DMS 273 treated with DMSO at 0.1 percent for 48 hours (cell line): ENCODE measurements around the gene UBE2E2.

Experiments used
- DNase-seq: peaks from one replicate; lab custom pipeline; 2025; lab: John Stamatoyannopoulos, UW

The UBE2E2 gene

GRCh38 chr3:23444386-23444785 lies 241.3 kb downstream of the UBE2E2 start:
- no peak for DNase-seq

GRCh38 chr3:23446301-23446700 lies 243.2 kb downstream of the UBE2E2 start:
- DNase-seq = no peak

GRCh38 chr3:23448998-23449537 lies 245.9 kb downstream of the UBE2E2 start:
- DNase-seq = no peak

GRCh38 chr3:23450051-23450450 lies 246.9 kb downstream of the UBE2E2 start:
- DNase-seq = no peak

GRCh38 chr3:23450806-23451205 lies 247.7 kb downstream of the UBE2E2 start:
- no peak for DNase-seq

GRCh38 chr3:23452408-23452807 lies 249.3 kb downstream of the UBE2E2 start:
- DNase-seq = no peak

GRCh38 chr3:23455084-23455483 lies 252.0 kb downstream of the UBE2E2 start:
- no peak for DNase-seq

GRCh38 chr3:23455775-23456174 lies 252.6 kb downstream of the UBE2E2 start:
- DNase-seq = no peak

GRCh38 chr3:23457697-23458096 lies 254.6 kb downstream of the UBE2E2 start:
- no peak for DNase-seq

- DNase-seq = no peak
Observed at GRCh38 chr3:23459465-23459864, 256.3 kb downstream of the UBE2E2 start.

- no peak for DNase-seq
Observed at GRCh38 chr3:23459889-23460546, 256.9 kb downstream of the UBE2E2 start.

- DNase-seq = no peak
Observed at GRCh38 chr3:23461069-23461468, 257.9 kb downstream of the UBE2E2 start.

GRCh38 chr3:23463791-23464190 lies 260.7 kb downstream of the UBE2E2 start:
- DNase-seq = no peak

- no peak for DNase-seq
Observed at GRCh38 chr3:23465569-23465968, 262.4 kb downstream of the UBE2E2 start.

- no peak for DNase-seq
Observed at GRCh38 chr3:23468203-23468602, 265.1 kb downstream of the UBE2E2 start.

GRCh38 chr3:23474580-23475357 lies 271.6 kb downstream of the UBE2E2 start:
- DNase-seq = no peak

- DNase-seq = no peak
Observed at GRCh38 chr3:23475446-23475845, 272.3 kb downstream of the UBE2E2 start.

- DNase-seq = no peak
Observed at GRCh38 chr3:23479026-23479425, 275.9 kb downstream of the UBE2E2 start.

GRCh38 chr3:23479615-23480328 lies 276.6 kb downstream of the UBE2E2 start:
- no peak for DNase-seq

GRCh38 chr3:23480329-23480714 lies 277.2 kb downstream of the UBE2E2 start:
- DNase-seq = no peak

- no peak for DNase-seq
Observed at GRCh38 chr3:23481011-23481615, 278.0 kb downstream of the UBE2E2 start.

GRCh38 chr3:23481616-23482278 lies 278.6 kb downstream of the UBE2E2 start:
- no peak for DNase-seq
